GM11168 (cell line): ENCODE results near the gene TLR1.

Experiments used
- in situ Hi-C: fragments of 300-500 bp; cut with MboI; formaldehyde crosslinking; loops from one replicate; pipeline ENCODE4 v1.12.0; 2022; ENCODE audit warnings: low sequenced_read_pairs; ENCODE audit not compliant: unreplicated experiment

TLR1 gene

GRCh38 chr4:38751341-38752010, 53.1 kb downstream of the TLR1 start:
- in situ Hi-C loops, result loop anchor here (25.0 kb wide), 1 partner anchor 386 kb away; no protein-coding TSS in a partner anchor

- in situ Hi-C loops, result no loop called here
These were observed 55.3 kb downstream of the TLR1 start for GRCh38 chr4:38749336-38749735.

- in situ Hi-C loops, result no loop called here
These were observed 57.0 kb downstream of the TLR1 start for GRCh38 chr4:38747629-38748028.
